Skin of body (tissue), 2 donors: ENCODE measurements around the gene CCDC106. TPM values are rescaled to one million over a fixed set of nuclear protein-coding genes. Genes with fewer than 3 reads are reported as not detected.

ENCODE experiments used
- DNase-seq: peaks from one replicate; lab custom pipeline; 2025; lab: John Stamatoyannopoulos, UW
- total RNA-seq: library from RNA; depleted of rRNA; stranded (reverse); fragments of >200 nt; gene quantifications from one replicate; pipeline ENCODE4 v1.2.3, GENCODE V29; 2014

The CCDC106 gene
- total RNA-seq, 1 donor from 2014 or later = 4.2 TPM

- DNase-seq = no peak
Measured at GRCh38 chr19:55695511-55696290, 47.7 kb downstream of the CCDC106 start.

- DNase-seq = no peak
Measured at GRCh38 chr19:55696301-55697068, 48.5 kb downstream of the CCDC106 start.

- no peak for DNase-seq
Measured at GRCh38 chr19:55697069-55697440, 49.0 kb downstream of the CCDC106 start.

- no peak for DNase-seq
Measured at GRCh38 chr19:55697698-55698097, 49.7 kb downstream of the CCDC106 start.

- DNase-seq = no peak
Measured at GRCh38 chr19:55698256-55698655, 50.2 kb downstream of the CCDC106 start.

- no peak for DNase-seq
Measured at GRCh38 chr19:55699221-55699620, 51.2 kb downstream of the CCDC106 start.

GRCh38 chr19:55700813-55701212 lies 52.8 kb downstream of the CCDC106 start:
- no peak for DNase-seq

- no peak for DNase-seq
Measured at GRCh38 chr19:55702131-55702627, 54.2 kb downstream of the CCDC106 start.

Other genes with a start within 250 kb of the CCDC106 start
- gene UBE2S, start 240.4 kb upstream of the CCDC106 start, total RNA-seq = 25.4 TPM
- gene SHISA7, start 204.9 kb upstream of the CCDC106 start, total RNA-seq = 0.10 TPM
- gene ISOC2, start 186.6 kb upstream of the CCDC106 start, total RNA-seq = 23.0 TPM
- not detected for gene C19orf85, start 183.5 kb upstream of the CCDC106 start, total RNA-seq
- 1.1 TPM for gene ZNF628, start 171.6 kb upstream of the CCDC106 start, total RNA-seq
- gene NAT14, start 163.0 kb upstream of the CCDC106 start, total RNA-seq = 6.1 TPM
- 16.5 TPM for gene SSC5D, start 159.8 kb upstream of the CCDC106 start, total RNA-seq
- gene SBK2, start 111.1 kb upstream of the CCDC106 start, total RNA-seq = not detected
- not detected for gene SBK3, start 102.7 kb upstream of the CCDC106 start, total RNA-seq
- gene ZNF579, start 67.4 kb upstream of the CCDC106 start, total RNA-seq = 2.2 TPM
- 3.2 TPM for gene FIZ1, start 48.7 kb upstream of the CCDC106 start, total RNA-seq
- gene ZNF524, start 47.9 kb upstream of the CCDC106 start, total RNA-seq = 6.4 TPM
- 2.1 TPM for gene ZNF865, start 42.6 kb upstream of the CCDC106 start, total RNA-seq
- gene ZNF784, start 23.6 kb upstream of the CCDC106 start, total RNA-seq = 3.2 TPM
- 4.0 TPM for gene ZNF580, start 7.2 kb upstream of the CCDC106 start, total RNA-seq
- 12.4 TPM for gene ZNF581, start 4.6 kb upstream of the CCDC106 start, total RNA-seq
- gene U2AF2, start 6.8 kb downstream of the CCDC106 start, total RNA-seq = 64.1 TPM
- gene EPN1, start 27.0 kb downstream of the CCDC106 start, total RNA-seq = 20.8 TPM
- gene NLRP9, start 90.2 kb downstream of the CCDC106 start, total RNA-seq = not detected
- not detected for gene RFPL4A, start 110.9 kb downstream of the CCDC106 start, total RNA-seq
- not detected for gene RFPL4AL1, start 120.9 kb downstream of the CCDC106 start, total RNA-seq
- gene NLRP11, start 183.8 kb downstream of the CCDC106 start, total RNA-seq = not detected
- not detected for gene NLRP4, start 188.3 kb downstream of the CCDC106 start, total RNA-seq